A549 (cell line): ENCODE data around the gene RERE. TPM values are rescaled to one million over a fixed set of nuclear protein-coding genes. Genes with fewer than 3 reads are reported as not detected.

Experiments used
- ATAC-seq, 2 experiments: fragments of 200-7000 bp in 1 of 2; fragments of >200 bp in 1 of 2; cut with Nextera tagmentation in 1 of 2; cut with Tn5 transposase in 1 of 2; 3 replicates each; pipeline versions ENCODE4 v1.8.0 to v1.9.1; 2018 to 2020; ENCODE audit warnings: mild to moderate bottlenecking in 1 of 2, moderate library complexity in 1 of 2
- CTCF ChIA-PET: fragments of 300-600 bp; sonication (Branson Sonifier 250); formaldehyde crosslinking; extraction: SDS; loops from one replicate; lab custom pipeline; 2021; ENCODE audit warnings: antibody characterized with exemption, inconsistent platforms; lab: Yijun Ruan, JAX
- POLR2A ChIA-PET: fragments of 350-600 bp; formaldehyde crosslinking; extraction: SDS; loops from one replicate; lab custom pipeline; 2021; ENCODE audit warnings: antibody characterized with exemption, inconsistent platforms; lab: Yijun Ruan, JAX
- DNase-seq, 2 experiments: peaks; one replicate each; pipeline versions ENCODE4 v3.0.0 to v3.0.0-alpha.2; 2011 to 2016; ENCODE audit warnings: low read depth in 1 of 2, low spot score in 1 of 2
- FAIRE-seq: peaks from 2 replicates; lab custom pipeline; 2011; peaks lifted over from hg19 to GRCh38; lab: Jason Lieb, UNC
- H3K27ac ChIP-seq, 2 experiments: fragments of >200 bp; sonication (Bioruptor Twin); formaldehyde crosslinking; 3 replicates each; pipeline ENCODE4 v1.5.1; 2016 to 2017
- H3K4me1 ChIP-seq: fragments of >200 bp; sonication (Bioruptor Twin); formaldehyde crosslinking; 3 replicates; pipeline ENCODE4 v1.6.1; 2016
- H3K4me2 ChIP-seq: fragments of >200 bp; sonication (Bioruptor Twin); formaldehyde crosslinking; 3 replicates; pipeline ENCODE4 v1.6.1; 2016
- H3K4me3 ChIP-seq: fragments of >200 bp; sonication (Bioruptor Twin); formaldehyde crosslinking; 3 replicates; pipeline ENCODE4 v1.5.1; 2016
- H3K9me3 ChIP-seq: fragments of >200 bp; sonication (Bioruptor Twin); formaldehyde crosslinking; 3 replicates; pipeline ENCODE4 v1.6.1; 2016
- CBX2 ChIP-seq: fragments of 200-600 bp; sonication (generic); IDR thresholded peaks from 2 replicates; pipeline ENCODE4 v1.6.1; 2016; ENCODE audit warnings: low read depth, mild to moderate bottlenecking, borderline replicate concordance
- CBX8 ChIP-seq: fragments of 200-600 bp; sonication (generic); IDR thresholded peaks from 2 replicates; pipeline ENCODE4 v1.6.1; 2016
- CHD2 ChIP-seq: fragments of 150-350 bp; IDR thresholded peaks from 2 replicates; pipeline ENCODE4 v1.6.1; 2014; ENCODE audit warnings: low read length; ENCODE audit not compliant: partially characterized antibody
- CHD4 ChIP-seq: fragments of 200-600 bp; sonication (generic); IDR thresholded peaks from 2 replicates; pipeline ENCODE4 v1.6.1; 2016; ENCODE audit warnings: antibody characterized with exemption, mild to moderate bottlenecking, borderline replicate concordance
- EHMT2 ChIP-seq: fragments of 200-600 bp; sonication (generic); IDR thresholded peaks from 2 replicates; pipeline ENCODE4 v1.6.1; 2016; ENCODE audit warnings: antibody characterized with exemption, low read depth, mild to moderate bottlenecking, moderate library complexity
- ELK1 ChIP-seq: fragments of 150-350 bp; IDR thresholded peaks from 2 replicates; pipeline ENCODE4 v1.6.1; 2014; ENCODE audit warnings: low read depth, mild to moderate bottlenecking, low read length
- FOSB ChIP-seq: fragments of 250-450 bp; sonication (Bioruptor Pico); IDR thresholded peaks from 2 replicates; pipeline ENCODE4 v1.5.0; 2020; ENCODE audit warnings: mild to moderate bottlenecking, moderate library complexity
- FOSL2 ChIP-seq, 2 experiments: fragments of 450-650 bp in 1 of 2; fragments of >200 bp in 1 of 2; sonication (Bioruptor Twin) in 1 of 2; formaldehyde crosslinking; IDR thresholded peaks; 2 replicates each; pipeline versions ENCODE4 v1.5.0 to v1.6.1; 2016 to 2020; ENCODE audit warnings: mild to moderate bottlenecking in 1 of 2, moderate library complexity in 1 of 2
- HEYL ChIP-seq: fragments of 250-450 bp; sonication (Bioruptor Pico); IDR thresholded peaks from 2 replicates; pipeline ENCODE4 v1.8.0; 2021; ENCODE audit warnings: mild to moderate bottlenecking, moderate library complexity
- HOXA7 ChIP-seq: fragments of 250-450 bp; sonication (Bioruptor Pico); IDR thresholded peaks from 2 replicates; pipeline ENCODE4 v1.5.0; 2020; ENCODE audit warnings: mild to moderate bottlenecking, moderate library complexity
- JUN ChIP-seq, 2 experiments: fragments of >200 bp; sonication (Bioruptor Twin); formaldehyde crosslinking; IDR thresholded peaks; 2 replicates in 1 of 2; 3 replicates in 1 of 2; pipeline ENCODE4 v1.6.1; 2016 to 2017
- JUNB ChIP-seq: fragments of >200 bp; sonication (Bioruptor Twin); formaldehyde crosslinking; IDR thresholded peaks from 2 replicates; pipeline ENCODE4 v1.6.1; 2016
- KDM1A ChIP-seq: fragments of 200-600 bp; sonication (generic); IDR thresholded peaks from 2 replicates; pipeline ENCODE4 v1.6.1; 2016; ENCODE audit warnings: low read depth, mild to moderate bottlenecking
- MAFK ChIP-seq: fragments of 450-650 bp; IDR thresholded peaks from 2 replicates; pipeline ENCODE4 v1.6.1; 2014; ENCODE audit not compliant: partially characterized antibody
- MYC ChIP-seq: IDR thresholded peaks from 2 replicates; pipeline ENCODE4 v1.6.1; 2012; ENCODE audit warnings: mild to moderate bottlenecking, inconsistent platforms, low read length, improper control_type of control experiment, borderline replicate concordance
- NFE2L2 ChIP-seq: fragments of 150-350 bp; conservative IDR thresholded peaks from 2 replicates; pipeline ENCODE4 v1.6.1; 2014; ENCODE audit warnings: low read length
- NR3C1 ChIP-seq: fragments of >200 bp; sonication (Bioruptor Twin); formaldehyde crosslinking; IDR thresholded peaks from 3 replicates; pipeline ENCODE4 v1.6.1; 2017
- POLR2AphosphoS2 ChIP-seq: conservative IDR thresholded peaks from 2 replicates; pipeline ENCODE4 v1.6.1; 2012; ENCODE audit warnings: low read length, improper control_type of control experiment, inconsistent platforms
- RAD21 ChIP-seq, 2 experiments: fragments of >200 bp in 1 of 2; sonication (Bioruptor Twin) in 1 of 2; formaldehyde crosslinking in 1 of 2; IDR thresholded peaks in 1 of 2; conservative IDR thresholded peaks in 1 of 2; 2 replicates in 1 of 2; 3 replicates in 1 of 2; pipeline ENCODE4 v1.6.1; 2012 to 2018; ENCODE audit warnings: inconsistent platforms in 1 of 2
- RNF2 ChIP-seq: fragments of 200-600 bp; sonication (generic); IDR thresholded peaks from 2 replicates; pipeline ENCODE4 v1.6.1; 2016; ENCODE audit warnings: low read depth, mild to moderate bottlenecking, antibody characterized with exemption, moderate library complexity, borderline replicate concordance
- SMC3 ChIP-seq: fragments of >200 bp; sonication (Bioruptor Twin); formaldehyde crosslinking; IDR thresholded peaks from 3 replicates; pipeline ENCODE4 v1.6.1; 2018; ENCODE audit warnings: inconsistent platforms
- WGBS: methylation state at CpG from one replicate; pipeline ENCODE4 v1.1.6; 2017; ENCODE audit errors: missing lambda C conversion rate; 5-methylcytosine and 5-hydroxymethylcytosine counted together
- polyA plus RNA-seq, 4 experiments: library from polyadenylated mRNA; depleted of rRNA in 3 of 4; stranded (reverse); fragments of >200 nt; fragmentation: RNase III in 1 of 4; extraction: RNeasy Plus Mini Kit Qiagen cat#74134 plus additional on column Dnase treatment in 1 of 4; gene quantifications; 2 replicates in 3 of 4; 3 replicates in 1 of 4; pipeline ENCODE4 v1.2.3, GENCODE V29; 2011 to 2017
- TF ChIP-seq, protein P1 (sequence below): IDR thresholded peaks from 2 replicates; pipeline ENCODE4 v1.6.1; 2012; ENCODE audit warnings: low read depth, borderline replicate concordance
- TF ChIP-seq, protein P2 (sequence below): fragments of 250-450 bp; sonication (Bioruptor Pico); IDR thresholded peaks from 2 replicates; pipeline ENCODE4 v1.5.0; 2021; ENCODE audit warnings: mild to moderate bottlenecking, moderate library complexity, borderline replicate concordance
- TF ChIP-seq, protein P3 (sequence below): fragments of >200 bp; sonication (Bioruptor Twin); formaldehyde crosslinking; IDR thresholded peaks from 2 replicates; pipeline ENCODE4 v1.6.1; 2016
- TF ChIP-seq, protein P4 (sequence below): fragments of >200 bp; sonication (Bioruptor Twin); formaldehyde crosslinking; IDR thresholded peaks from 3 replicates; pipeline ENCODE4 v1.6.1; 2016
- TF ChIP-seq, protein P5 (sequence below): fragments of >200 bp; sonication (Bioruptor Twin); formaldehyde crosslinking; IDR thresholded peaks from 3 replicates; pipeline ENCODE4 v1.5.1; 2016

The RERE gene
- polyA plus RNA-seq, 2 of the 4 experiments (the other 2 are of a cell fraction): 12.6 to 28.6 TPM

DNA sequence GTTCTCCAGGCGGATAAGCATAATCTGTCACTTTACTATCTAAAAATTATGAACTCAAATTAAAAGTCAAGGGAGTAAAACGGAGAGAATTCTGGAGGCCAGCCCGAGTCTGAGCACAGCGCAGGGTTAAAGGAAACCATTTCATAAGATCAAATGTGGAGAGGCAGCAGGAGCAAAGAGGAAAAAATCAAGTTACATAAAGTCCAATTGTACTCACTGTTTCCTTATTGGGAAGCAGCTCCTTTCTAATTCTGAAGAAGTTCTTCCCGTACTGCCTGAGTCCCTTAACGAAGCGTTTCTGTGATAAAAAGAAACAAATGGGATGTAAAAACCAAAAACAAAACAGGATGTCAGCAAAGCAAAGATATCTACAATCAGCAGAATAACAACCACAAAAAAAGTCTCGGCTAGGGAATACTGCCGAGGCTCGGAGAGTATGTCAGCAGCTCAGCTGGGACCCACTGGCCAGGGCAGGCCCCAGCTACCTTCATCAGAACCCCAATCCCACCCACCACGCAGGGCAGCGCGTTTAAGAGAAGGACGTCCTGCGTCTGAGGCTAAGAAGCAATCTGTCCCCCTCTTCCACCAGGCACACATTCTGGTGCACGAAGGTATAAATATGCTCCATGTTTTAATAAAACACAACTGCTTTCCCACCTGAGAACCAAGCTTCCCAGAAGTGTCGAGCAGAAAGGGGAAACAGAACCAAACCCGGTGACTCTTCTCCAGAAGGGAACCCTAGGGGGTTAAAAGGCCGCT lies 394.8 kb downstream of the RERE start:
- TF ChIP-seq RNF2 (no peak), ELK1 (no peak), HEYL (CRISPR knock-in tag) (no peak), FOSB (CRISPR knock-in tag) (no peak), FOSL2 (IDR thresholded peaks at IDR 0.05) (no peak), FOSL2 (CRISPR knock-in tag; IDR thresholded peaks at IDR 0.05) (no peak), MAFK (no peak), CHD2 (no peak), HOXA7 (CRISPR knock-in tag) (no peak), MYC (no peak)
- TF ChIP-seq, protein P1, sequence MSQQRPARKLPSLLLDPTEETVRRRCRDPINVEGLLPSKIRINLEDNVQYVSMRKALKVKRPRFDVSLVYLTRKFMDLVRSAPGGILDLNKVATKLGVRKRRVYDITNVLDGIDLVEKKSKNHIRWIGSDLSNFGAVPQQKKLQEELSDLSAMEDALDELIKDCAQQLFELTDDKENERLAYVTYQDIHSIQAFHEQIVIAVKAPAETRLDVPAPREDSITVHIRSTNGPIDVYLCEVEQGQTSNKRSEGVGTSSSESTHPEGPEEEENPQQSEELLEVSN: no peak
- TF ChIP-seq, protein P2, sequence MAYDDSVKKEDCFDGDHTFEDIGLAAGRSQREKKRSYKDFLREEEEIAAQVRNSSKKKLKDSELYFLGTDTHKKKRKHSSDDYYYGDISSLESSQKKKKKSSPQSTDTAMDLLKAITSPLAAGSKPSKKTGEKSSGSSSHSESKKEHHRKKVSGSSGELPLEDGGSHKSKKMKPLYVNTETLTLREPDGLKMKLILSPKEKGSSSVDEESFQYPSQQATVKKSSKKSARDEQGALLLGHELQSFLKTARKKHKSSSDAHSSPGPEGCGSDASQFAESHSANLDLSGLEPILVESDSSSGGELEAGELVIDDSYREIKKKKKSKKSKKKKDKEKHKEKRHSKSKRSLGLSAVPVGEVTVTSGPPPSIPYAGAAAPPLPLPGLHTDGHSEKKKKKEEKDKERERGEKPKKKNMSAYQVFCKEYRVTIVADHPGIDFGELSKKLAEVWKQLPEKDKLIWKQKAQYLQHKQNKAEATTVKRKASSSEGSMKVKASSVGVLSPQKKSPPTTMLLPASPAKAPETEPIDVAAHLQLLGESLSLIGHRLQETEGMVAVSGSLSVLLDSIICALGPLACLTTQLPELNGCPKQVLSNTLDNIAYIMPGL: no peak
- Histone ChIP-seq H3K4me3 (peak overlapping the region; percentile 76), H3K9me3 (no peaks in the 10 kb centered on the region), H3K4me1 (peaks cover 40% of the 10 kb centered on the region), H3K4me2 (peak overlapping the region; percentile 77), H3K27ac (peak overlapping the region; percentile 80 to 91)
- ATAC-seq (peak in 1 of 2 experiments; percentile 42; a peak in 3 of 6 replicates), DNase-seq (no peak), FAIRE-seq (no peak)
- WGBS: 32% methylated on average over 19 of the region's 19 CpGs
- ChIA-PET CTCF (interaction anchor here (0.6 to 2.4 kb wide), 4 partner anchors 13 to 373 kb away, joined by 3 to 6 read pairs (median 3); no protein-coding TSS in a partner anchor), POLR2A (no interaction called here)

DNA sequence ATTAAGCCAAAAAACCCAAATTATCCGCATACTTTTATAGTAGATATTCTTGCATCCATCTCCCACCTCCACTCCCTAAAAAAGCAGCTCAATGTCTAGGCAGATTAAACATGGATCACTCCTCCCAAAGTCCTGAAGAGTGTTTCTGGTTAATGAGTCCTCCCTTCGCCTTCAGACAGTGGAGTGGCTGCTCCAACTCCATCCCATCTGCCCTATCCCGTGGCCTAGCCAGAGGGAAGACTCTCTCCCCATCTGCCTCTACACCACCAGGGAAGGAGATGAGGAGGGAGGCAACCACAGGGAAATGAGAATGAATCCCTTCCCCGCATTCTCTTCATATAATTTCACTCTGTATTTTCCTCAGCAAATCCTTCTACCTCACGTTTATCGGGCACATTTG lies 395.7 kb downstream of the RERE start:
- ATAC-seq: no peak
- no peak for FAIRE-seq
- H3K27ac ChIP-seq: no peak overlapping the region
- CTCF ChIA-PET: interaction anchor here (0.7 to 1.2 kb wide), 2 partner anchors 12 to 305 kb away, joined by 3 read pairs; no protein-coding TSS in a partner anchor
- POLR2A ChIA-PET: no interaction called here
- TF ChIP-seq EHMT2 (no peak), CBX2 (no peak), POLR2AphosphoS2 (no peak), NR3C1 (no peak)
- H3K9me3 ChIP-seq: no peaks in the 10 kb centered on the region
- H3K4me2 ChIP-seq: peak overlapping the region; percentile 77
- H3K4me3 ChIP-seq: no peak overlapping the region
- H3K4me1 ChIP-seq: peaks cover 40% of the 10 kb centered on the region
- no peak for DNase-seq
- WGBS: 76% methylated on average over 6 of the region's 6 CpGs

GRCh38 chr1:8420318-8420717 lies 397.1 kb downstream of the RERE start:
- ATAC-seq (no peak), DNase-seq (no peak), FAIRE-seq (no peak)
- POLR2A ChIA-PET: no interaction called here
- Histone ChIP-seq H3K27ac (no peak overlapping the region), H3K4me3 (no peak overlapping the region), H3K4me1 (peaks cover 40% of the 10 kb centered on the region), H3K9me3 (no peaks in the 10 kb centered on the region), H3K4me2 (peak overlapping the region; percentile 54)
- CTCF ChIA-PET: interaction anchor here (0.7 to 1.5 kb wide), 3 partner anchors 12 to 306 kb away, joined by 3 to 4 read pairs (median 3); no protein-coding TSS in a partner anchor
- TF ChIP-seq JUN (IDR thresholded peaks at IDR 0.05) (no peak), SMC3 (no peak), RAD21 (conservative IDR thresholded peaks at IDR 0.05 in 1 of 2, IDR thresholded peaks at IDR 0.05 in 1 of 2) (no peak), CBX8 (no peak), MYC (no peak), KDM1A (no peak), HEYL (CRISPR knock-in tag) (no peak), CHD4 (no peak), NFE2L2 (no peak), POLR2AphosphoS2 (no peak), CBX2 (no peak), JUNB (no peak)
- TF ChIP-seq, protein P3, sequence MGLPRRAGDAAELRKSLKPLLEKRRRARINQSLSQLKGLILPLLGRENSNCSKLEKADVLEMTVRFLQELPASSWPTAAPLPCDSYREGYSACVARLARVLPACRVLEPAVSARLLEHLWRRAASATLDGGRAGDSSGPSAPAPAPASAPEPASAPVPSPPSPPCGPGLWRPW: no peak
- TF ChIP-seq, protein P4, sequence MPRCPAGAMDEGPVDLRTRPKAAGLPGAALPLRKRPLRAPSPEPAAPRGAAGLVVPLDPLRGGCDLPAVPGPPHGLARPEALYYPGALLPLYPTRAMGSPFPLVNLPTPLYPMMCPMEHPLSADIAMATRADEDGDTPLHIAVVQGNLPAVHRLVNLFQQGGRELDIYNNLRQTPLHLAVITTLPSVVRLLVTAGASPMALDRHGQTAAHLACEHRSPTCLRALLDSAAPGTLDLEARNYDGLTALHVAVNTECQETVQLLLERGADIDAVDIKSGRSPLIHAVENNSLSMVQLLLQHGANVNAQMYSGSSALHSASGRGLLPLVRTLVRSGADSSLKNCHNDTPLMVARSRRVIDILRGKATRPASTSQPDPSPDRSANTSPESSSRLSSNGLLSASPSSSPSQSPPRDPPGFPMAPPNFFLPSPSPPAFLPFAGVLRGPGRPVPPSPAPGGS: no peak
- TF ChIP-seq, protein P5, sequence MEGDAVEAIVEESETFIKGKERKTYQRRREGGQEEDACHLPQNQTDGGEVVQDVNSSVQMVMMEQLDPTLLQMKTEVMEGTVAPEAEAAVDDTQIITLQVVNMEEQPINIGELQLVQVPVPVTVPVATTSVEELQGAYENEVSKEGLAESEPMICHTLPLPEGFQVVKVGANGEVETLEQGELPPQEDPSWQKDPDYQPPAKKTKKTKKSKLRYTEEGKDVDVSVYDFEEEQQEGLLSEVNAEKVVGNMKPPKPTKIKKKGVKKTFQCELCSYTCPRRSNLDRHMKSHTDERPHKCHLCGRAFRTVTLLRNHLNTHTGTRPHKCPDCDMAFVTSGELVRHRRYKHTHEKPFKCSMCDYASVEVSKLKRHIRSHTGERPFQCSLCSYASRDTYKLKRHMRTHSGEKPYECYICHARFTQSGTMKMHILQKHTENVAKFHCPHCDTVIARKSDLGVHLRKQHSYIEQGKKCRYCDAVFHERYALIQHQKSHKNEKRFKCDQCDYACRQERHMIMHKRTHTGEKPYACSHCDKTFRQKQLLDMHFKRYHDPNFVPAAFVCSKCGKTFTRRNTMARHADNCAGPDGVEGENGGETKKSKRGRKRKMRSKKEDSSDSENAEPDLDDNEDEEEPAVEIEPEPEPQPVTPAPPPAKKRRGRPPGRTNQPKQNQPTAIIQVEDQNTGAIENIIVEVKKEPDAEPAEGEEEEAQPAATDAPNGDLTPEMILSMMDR: no peak
